DOHH2 (cell line): ENCODE results near the gene ATP4A.

ENCODE experiments used
- H3F3A ChIP-seq: fragments of 200-600 bp; sonication (generic), shearing (Covaris generic); 2 replicates; pipeline ENCODE4 v1.6.0; 2016; ENCODE audit warnings: antibody characterized with exemption, mild to moderate bottlenecking; ENCODE audit not compliant: control insufficient read depth, insufficient read depth
- H3K27ac ChIP-seq: fragments of 200-600 bp; sonication (generic); 2 replicates; pipeline ENCODE4 v1.5.1; 2014; ENCODE audit warnings: low read depth, mild to moderate bottlenecking, low read length, moderate library complexity
- H3K27me3 ChIP-seq: fragments of 200-600 bp; sonication (generic); 2 replicates; pipeline ENCODE4 v1.6.1; 2014; ENCODE audit warnings: mild to moderate bottlenecking, low read length, mixed read lengths; ENCODE audit not compliant: control insufficient read depth
- H3K36me3 ChIP-seq: fragments of 200-600 bp; sonication (generic); 2 replicates; pipeline ENCODE4 v1.6.1; 2014; ENCODE audit warnings: mild to moderate bottlenecking, low read length, moderate library complexity, mixed read lengths; ENCODE audit not compliant: control insufficient read depth
- H3K4me1 ChIP-seq: fragments of 200-600 bp; sonication (generic); 2 replicates; pipeline ENCODE4 v1.6.1; 2014; ENCODE audit warnings: mild to moderate bottlenecking, low read length, mixed read lengths; ENCODE audit not compliant: control insufficient read depth
- H3K4me2 ChIP-seq: fragments of 200-600 bp; sonication (generic); 2 replicates; pipeline ENCODE4 v1.6.0; 2014; ENCODE audit warnings: mild to moderate bottlenecking, low read length, moderate library complexity
- H3K4me3 ChIP-seq: fragments of 200-600 bp; sonication (generic); 2 replicates; pipeline ENCODE4 v1.5.1; 2014; ENCODE audit warnings: mild to moderate bottlenecking, low read length, mixed read lengths
- H3K79me2 ChIP-seq: fragments of 200-600 bp; sonication (generic); 2 replicates; pipeline ENCODE4 v1.6.1; 2014; ENCODE audit warnings: mild to moderate bottlenecking, low read length, mixed read lengths; ENCODE audit not compliant: control insufficient read depth
- H3K9me2 ChIP-seq: fragments of 200-600 bp; sonication (generic); replicated peaks from 2 replicates; pipeline ENCODE4 v1.6.1; 2014; ENCODE audit warnings: mild to moderate bottlenecking, low read length, mixed read lengths; ENCODE audit not compliant: control insufficient read depth
- H3K9me3 ChIP-seq: fragments of 200-600 bp; sonication (generic); 2 replicates; pipeline ENCODE4 v1.6.1; 2014; ENCODE audit warnings: antibody characterized with exemption, low read length, mixed read lengths; ENCODE audit not compliant: control insufficient read depth, insufficient read depth
- H4K20me1 ChIP-seq: fragments of 200-600 bp; sonication (generic); 2 replicates; pipeline ENCODE4 v1.6.0; 2014; ENCODE audit warnings: low read depth, mild to moderate bottlenecking, antibody characterized with exemption, low read length, moderate library complexity; ENCODE audit not compliant: control insufficient read depth, insufficient read depth
- EZH2phosphoT487 ChIP-seq: fragments of 200-600 bp; sonication (generic); IDR thresholded peaks from 2 replicates; pipeline ENCODE4 v1.6.1; 2017; ENCODE audit warnings: borderline replicate concordance, mild to moderate bottlenecking, antibody characterized with exemption, low read length, moderate library complexity, mixed read lengths
- TF ChIP-seq, protein P1 (sequence below): fragments of 200-600 bp; sonication (generic); IDR thresholded peaks from one replicate; pipeline ENCODE4 v1.5.1; 2014; ENCODE audit warnings: antibody characterized with exemption, mild to moderate bottlenecking, low read depth, low read length; ENCODE audit not compliant: poor library complexity, severe bottlenecking

The ATP4A gene

DNA sequence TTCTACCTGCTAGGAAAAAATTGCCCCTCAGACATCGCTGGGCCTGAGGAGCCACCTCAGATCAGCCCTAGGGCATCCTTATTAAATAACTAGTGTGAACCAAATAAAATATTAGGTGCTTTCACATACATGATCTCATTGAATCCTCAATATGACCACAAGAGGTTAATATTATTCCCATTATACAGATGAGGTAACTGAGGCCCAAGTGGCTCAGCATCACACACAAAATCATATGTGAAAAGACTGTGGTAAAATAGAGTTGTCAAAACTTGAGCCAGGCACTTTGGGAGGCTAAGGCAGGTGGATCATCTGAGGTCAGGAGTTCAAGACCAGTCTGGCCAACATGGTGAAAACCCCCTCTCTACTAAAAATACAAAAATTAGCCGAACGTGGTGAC is 47.1 kb downstream of the ATP4A start:
- H3K9me3 ChIP-seq, result no peaks in the 10 kb centered on the region

DNA sequence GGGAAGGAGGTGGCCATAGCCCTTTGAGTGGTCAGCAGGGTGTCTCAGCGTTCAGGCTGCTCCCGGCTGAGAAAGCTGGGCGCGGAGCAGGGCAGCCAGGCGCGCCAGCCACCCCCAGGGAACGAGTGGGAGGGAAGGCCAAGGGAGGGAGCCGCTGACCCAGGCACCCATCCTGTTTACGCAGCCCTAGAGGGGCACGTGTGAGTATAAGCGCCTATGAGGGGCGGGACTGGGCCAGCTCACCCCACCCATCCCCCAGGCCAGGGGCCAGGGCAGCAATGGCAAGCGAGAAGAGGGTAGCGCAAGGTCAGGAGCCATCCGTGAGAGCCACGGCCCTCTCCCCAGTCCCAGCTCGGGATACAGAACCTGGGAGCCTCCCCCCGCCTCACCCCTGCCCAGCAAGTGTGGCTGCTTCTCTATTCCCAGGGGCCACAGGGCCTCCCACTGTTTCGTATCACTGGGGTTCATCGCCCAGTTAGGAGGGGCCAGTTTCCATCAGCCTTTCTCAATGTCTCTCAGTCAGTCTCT is 49.1 kb downstream of the ATP4A start:
- H4K20me1 ChIP-seq, result no peaks in the 10 kb centered on the region
- no peak overlapping the region for H3K4me2 ChIP-seq
- H3K27ac ChIP-seq, result no peak overlapping the region
- no peaks in the 10 kb centered on the region for H3F3A ChIP-seq
- no peaks in the 10 kb centered on the region for H3K9me3 ChIP-seq
- peaks cover 4% of the 10 kb centered on the region for H3K4me1 ChIP-seq
- no peaks in the 10 kb centered on the region for H3K79me2 ChIP-seq
- no peaks in the 10 kb centered on the region for H3K36me3 ChIP-seq
- H3K27me3 ChIP-seq, result peaks cover 21% of the 10 kb centered on the region
- no peak for TF ChIP-seq EZH2phosphoT487
- TF ChIP-seq, protein P1, sequence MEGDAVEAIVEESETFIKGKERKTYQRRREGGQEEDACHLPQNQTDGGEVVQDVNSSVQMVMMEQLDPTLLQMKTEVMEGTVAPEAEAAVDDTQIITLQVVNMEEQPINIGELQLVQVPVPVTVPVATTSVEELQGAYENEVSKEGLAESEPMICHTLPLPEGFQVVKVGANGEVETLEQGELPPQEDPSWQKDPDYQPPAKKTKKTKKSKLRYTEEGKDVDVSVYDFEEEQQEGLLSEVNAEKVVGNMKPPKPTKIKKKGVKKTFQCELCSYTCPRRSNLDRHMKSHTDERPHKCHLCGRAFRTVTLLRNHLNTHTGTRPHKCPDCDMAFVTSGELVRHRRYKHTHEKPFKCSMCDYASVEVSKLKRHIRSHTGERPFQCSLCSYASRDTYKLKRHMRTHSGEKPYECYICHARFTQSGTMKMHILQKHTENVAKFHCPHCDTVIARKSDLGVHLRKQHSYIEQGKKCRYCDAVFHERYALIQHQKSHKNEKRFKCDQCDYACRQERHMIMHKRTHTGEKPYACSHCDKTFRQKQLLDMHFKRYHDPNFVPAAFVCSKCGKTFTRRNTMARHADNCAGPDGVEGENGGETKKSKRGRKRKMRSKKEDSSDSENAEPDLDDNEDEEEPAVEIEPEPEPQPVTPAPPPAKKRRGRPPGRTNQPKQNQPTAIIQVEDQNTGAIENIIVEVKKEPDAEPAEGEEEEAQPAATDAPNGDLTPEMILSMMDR, result no peak
- H3K9me2 ChIP-seq, result no peaks in the 10 kb centered on the region
- no peak overlapping the region for H3K4me3 ChIP-seq

More for the DNA sequence above, 47.1 kb downstream of the ATP4A start:
- no peak overlapping the region for H3K27ac ChIP-seq
- no peaks in the 10 kb centered on the region for H3K36me3 ChIP-seq
- no peaks in the 10 kb centered on the region for H3K4me1 ChIP-seq
- TF ChIP-seq, protein P1, result no peak
- no peak for TF ChIP-seq EZH2phosphoT487
- no peaks in the 10 kb centered on the region for H3K9me2 ChIP-seq
- no peaks in the 10 kb centered on the region for H4K20me1 ChIP-seq
- H3F3A ChIP-seq, result no peaks in the 10 kb centered on the region
- H3K4me2 ChIP-seq, result no peak overlapping the region
- no peak overlapping the region for H3K4me3 ChIP-seq
- H3K27me3 ChIP-seq, result peaks cover 11% of the 10 kb centered on the region; the same call in 1 of the 2 replicates
- H3K79me2 ChIP-seq, result no peaks in the 10 kb centered on the region

DNA sequence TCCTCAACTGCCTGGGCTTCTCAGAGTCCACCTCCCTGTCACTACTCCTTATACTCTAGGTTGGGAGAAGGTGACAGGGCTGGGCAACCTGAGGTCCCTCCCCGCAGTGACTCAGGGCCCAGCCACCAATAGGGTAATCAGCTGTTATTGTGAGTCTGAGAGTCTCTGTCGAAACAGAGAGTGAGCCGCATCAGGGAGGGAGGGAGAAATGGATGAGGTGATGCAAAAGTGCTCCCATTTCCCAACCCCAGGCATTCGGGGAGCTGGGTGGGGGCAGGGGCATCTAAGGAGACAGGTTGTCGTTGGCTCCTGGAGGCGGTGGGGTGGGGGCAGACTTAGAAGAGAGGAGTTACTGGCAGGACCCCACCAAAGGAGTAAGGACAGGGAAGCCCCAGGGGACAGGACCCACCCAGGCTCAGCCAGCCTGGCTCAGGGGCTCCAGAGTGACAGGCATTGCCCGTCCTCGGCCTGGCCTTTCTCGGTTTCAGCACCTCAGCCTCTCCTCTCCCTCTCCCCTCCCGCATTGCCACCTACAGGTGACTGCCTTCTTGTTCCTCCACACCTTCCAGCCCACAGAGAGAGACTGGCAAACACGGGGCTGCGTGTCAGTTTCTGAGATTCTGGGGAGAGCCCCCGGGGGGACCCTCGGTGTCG is 49.7 kb downstream of the ATP4A start, which contains the start of gene DMKN:
Gene DMKN, minus strand, starts transcription at position 22 of the 654 bp plus-strand sequence. CDS start 174 bp downstream, outside the sequence.
- H3K27me3 ChIP-seq, result peaks cover 22% of the 10 kb centered on the region
- no peak within 1 kb of the TSS for H3K27ac ChIP-seq
- peaks cover 7% of the 10 kb centered on the region for H3K4me1 ChIP-seq
- no peaks in the 10 kb centered on the region for H4K20me1 ChIP-seq
- no peak within 1 kb of the TSS for H3K4me2 ChIP-seq
- no peaks in the 10 kb centered on the region for H3K36me3 ChIP-seq
- no peak for TF ChIP-seq EZH2phosphoT487
- TF ChIP-seq, protein P1, result no peak
- peaks cover 3% of the 10 kb centered on the region; the same call in 1 of the 2 replicates for H3K79me2 ChIP-seq
- H3K9me2 ChIP-seq, result no peaks in the 10 kb centered on the region
- H3F3A ChIP-seq, result no peaks in the 10 kb centered on the region
- H3K4me3 ChIP-seq, result no peak within 1 kb of the TSS
- no peaks in the 10 kb centered on the region for H3K9me3 ChIP-seq
